ENCODE measurements around the gene METTL17.
A peak's percentile ranks its signal among the peaks of the same experiment; 100 is the strongest.
"Not testable (repeated sequence)": the region's sequence is repeated elsewhere in the genome, so short reads cannot be mapped to it uniquely, and the experiment has no call there.

METTL17 gene

DNA sequence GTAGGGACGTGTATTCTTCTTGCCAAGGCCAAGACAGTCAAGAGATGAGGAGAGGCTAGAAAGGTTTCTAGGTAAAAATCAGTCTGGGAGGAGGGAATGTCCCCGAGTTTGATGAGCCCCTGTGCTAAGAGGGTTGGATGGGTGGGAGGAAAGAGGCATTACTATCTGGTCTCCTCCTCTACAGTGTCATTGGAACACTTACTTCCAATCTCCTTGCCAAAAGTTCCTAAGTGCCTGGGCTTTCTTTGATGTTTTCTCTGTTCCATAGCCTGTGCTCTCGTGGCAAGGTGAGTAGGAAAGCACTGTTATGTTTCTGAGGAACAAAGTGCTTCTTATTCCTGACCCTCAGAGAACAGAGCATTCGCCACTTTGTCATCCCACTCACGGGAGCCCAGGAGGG, 44.9 kb downstream of the METTL17 start, which contains the start of gene RNASE13:
Gene RNASE13, minus strand, starts transcription at position 101 of the 400 bp plus-strand sequence. CDS start 519 bp downstream, outside the sequence.
- no peak for TF ChIP-seq JUND (IDR thresholded peaks at IDR 0.05; ENCODE audit: low read depth)
- in situ Hi-C loops (cut with HindIII; ENCODE audit: low pct_unique_long_range_greater_than_20kb, low sequenced_read_pairs), result no loop called here

DNA sequence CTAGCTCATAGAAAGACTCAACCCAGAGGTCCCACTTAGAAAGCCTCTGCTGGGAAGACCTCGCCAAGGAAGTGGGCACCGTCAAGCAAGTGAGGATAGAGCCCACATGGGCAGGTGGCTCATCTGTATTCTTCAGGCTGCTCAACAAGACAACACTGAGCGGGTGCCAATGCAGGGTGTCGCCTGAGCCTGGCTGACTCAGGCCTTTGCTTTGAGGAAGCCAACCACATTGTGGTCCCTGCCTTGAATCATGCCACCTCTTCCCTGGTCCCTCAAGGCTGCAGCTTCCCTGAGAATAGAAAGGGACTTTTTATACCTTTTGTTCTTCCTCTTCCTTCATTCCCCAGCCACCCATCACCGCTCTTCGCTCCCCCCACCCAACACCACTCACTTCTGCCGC, 47.0 kb downstream of the METTL17 start:
- no peak for DNase-seq (ENCODE audit: low read depth in 1 of 2, low spot score in 1 of 2)
- TF ChIP-seq JUND (IDR thresholded peaks at IDR 0.05; ENCODE audit: low read depth), result no peak
- in situ Hi-C loops (cut with HindIII; ENCODE audit: low pct_unique_long_range_greater_than_20kb, low sequenced_read_pairs), result no loop called here

More for the DNA sequence above, 44.9 kb downstream of the METTL17 start, which contains the start of gene RNASE13:
- DNase-seq (ENCODE audit: low read depth in 1 of 2, low spot score in 1 of 2), result no peak

DNA sequence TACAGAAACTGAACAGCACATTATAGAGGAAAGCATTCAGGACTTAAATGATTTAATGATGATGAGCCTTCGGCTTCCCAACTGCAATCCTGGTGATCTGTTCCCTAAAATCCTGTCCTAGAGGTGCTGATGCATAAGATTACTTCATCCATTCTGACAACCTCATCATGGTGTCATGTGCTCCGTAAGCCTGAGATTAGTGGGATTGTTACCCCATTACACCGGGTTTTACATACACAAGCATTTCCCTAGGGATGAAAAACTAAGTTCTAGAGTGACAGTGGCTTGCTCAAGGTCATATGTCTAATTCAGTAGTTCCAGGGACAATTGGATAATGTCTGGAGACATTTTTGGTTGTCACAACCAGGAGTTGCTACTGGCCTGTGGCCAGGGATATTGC, 47.4 kb downstream of the METTL17 start:
- no peak for DNase-seq (ENCODE audit: low read depth in 1 of 2, low spot score in 1 of 2)
- no peak for TF ChIP-seq JUND (IDR thresholded peaks at IDR 0.05; ENCODE audit: low read depth)
- in situ Hi-C loops (cut with HindIII; ENCODE audit: low pct_unique_long_range_greater_than_20kb, low sequenced_read_pairs), result no loop called here

DNA sequence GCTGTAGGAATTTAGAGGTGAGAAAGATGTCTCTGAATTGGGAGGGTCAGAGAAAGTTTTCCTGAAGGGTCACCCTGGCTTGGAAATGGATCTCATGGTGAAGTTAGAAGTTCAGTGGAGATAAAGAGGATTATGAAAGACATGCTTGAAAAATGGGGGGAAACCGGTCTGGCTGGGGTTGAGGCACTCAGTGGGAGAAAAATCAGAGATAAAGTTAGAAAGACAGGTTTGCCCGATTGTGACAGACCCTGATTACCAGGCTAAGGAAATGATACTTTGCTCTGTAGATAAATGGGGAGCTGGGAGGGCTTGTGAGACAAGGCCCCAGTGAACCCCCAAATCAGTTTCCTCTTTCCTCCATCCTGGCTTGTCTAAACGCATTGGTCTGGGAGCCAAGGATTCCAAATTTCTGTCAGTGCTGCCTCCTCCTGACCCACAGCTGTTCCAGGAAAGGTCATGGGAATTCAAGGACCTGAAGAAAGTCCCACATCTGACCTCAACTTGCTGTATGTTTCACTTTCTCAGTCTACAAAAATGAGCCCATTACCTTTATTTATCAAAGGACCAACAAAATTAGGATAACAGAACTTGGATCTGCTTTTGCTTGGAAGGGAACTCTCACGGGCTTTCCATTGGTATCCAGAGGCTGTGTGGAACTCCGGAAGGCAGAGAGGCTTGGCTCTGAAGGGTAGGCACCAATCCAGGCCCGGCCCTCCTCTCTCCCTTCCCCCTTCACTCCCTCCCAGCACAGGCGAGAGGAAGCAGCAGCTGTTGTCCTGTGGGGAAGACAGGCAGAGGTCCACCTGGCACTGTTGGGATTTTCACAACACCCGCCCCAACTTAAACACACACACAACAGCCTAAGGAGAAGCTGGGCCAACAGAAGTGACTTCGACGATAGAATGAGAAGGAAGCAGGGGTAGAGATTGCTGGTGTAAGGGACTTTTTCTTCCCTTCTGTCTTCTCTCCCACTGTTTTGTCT, 49.0 kb downstream of the METTL17 start:
- in situ Hi-C loops (cut with HindIII; ENCODE audit: low pct_unique_long_range_greater_than_20kb, low sequenced_read_pairs), result no loop called here
- no peak for TF ChIP-seq JUND (IDR thresholded peaks at IDR 0.05; ENCODE audit: low read depth)
- no peak for DNase-seq (ENCODE audit: low read depth in 1 of 2, low spot score in 1 of 2)

DNA sequence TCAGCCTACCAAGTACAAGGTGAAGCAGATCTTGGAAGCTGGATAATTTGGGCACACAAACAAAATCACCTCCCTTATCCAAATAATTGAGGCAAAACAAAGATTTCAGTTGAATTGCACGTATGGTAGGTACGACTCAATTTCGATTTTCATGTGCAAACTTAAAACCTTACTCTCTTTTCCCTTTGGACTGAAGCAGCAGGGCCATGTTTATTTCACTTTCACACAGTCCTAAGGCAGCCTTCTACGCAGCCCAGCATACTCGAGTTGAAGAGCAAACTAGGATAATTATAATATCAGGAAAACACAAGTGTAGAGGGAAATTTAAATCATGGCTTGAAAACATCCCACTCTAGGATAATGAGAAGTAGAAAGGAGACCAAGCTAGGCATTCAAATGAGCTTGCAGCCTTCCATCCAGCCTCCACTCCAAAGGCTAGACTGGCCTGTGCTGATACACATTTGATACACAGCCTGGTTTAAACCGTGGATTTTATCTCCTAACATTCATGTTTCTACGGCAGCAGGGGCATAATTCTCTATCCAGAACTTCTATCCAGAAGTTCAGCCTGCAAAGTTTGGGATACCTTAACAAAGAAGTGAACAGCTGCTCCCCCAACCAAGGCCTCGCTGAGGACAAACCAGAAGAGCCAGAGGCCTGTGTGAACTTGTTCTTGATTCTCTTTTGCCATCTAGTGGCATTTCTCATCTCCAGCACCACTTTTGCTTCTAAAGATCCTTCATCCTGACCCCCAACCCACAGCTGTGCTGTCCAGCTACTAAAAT, 50.0 kb downstream of the METTL17 start:
- no peak for TF ChIP-seq JUND (IDR thresholded peaks at IDR 0.05; ENCODE audit: low read depth)
- peak; percentile 47 to 79 for DNase-seq (ENCODE audit: low read depth in 1 of 2, low spot score in 1 of 2)
- in situ Hi-C loops (cut with HindIII; ENCODE audit: low pct_unique_long_range_greater_than_20kb, low sequenced_read_pairs), result no loop called here

DNA sequence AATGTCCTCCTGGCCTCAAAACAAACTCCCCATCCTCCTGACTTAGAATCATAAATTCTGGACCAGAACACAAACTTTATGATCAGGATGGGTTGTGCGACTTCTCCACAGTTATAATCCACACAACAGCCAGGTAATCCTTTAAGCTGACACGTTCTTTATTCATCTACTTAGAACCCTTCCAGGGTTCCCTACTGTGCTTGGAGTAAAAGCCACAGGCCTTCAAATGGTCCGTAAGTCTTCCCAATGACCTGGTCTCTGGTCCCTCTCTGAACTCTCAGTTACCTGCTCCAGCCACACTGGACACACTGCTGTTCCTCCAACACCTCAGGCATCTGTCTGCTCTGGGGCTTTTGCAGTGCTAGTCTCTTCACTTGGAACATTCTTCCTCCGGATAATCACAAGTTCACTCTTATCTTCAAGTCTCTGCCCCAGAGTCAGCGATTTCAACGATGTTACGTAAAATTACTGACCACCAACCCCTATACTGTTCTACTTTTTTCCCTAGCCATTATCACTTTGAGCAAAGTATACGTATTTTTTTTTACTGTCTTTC, 50.7 kb downstream of the METTL17 start:
- no peak for TF ChIP-seq JUND (IDR thresholded peaks at IDR 0.05; ENCODE audit: low read depth)
- DNase-seq (ENCODE audit: low read depth in 1 of 2, low spot score in 1 of 2), result no peak
- in situ Hi-C loops (cut with HindIII; ENCODE audit: low pct_unique_long_range_greater_than_20kb, low sequenced_read_pairs), result no loop called here

DNA sequence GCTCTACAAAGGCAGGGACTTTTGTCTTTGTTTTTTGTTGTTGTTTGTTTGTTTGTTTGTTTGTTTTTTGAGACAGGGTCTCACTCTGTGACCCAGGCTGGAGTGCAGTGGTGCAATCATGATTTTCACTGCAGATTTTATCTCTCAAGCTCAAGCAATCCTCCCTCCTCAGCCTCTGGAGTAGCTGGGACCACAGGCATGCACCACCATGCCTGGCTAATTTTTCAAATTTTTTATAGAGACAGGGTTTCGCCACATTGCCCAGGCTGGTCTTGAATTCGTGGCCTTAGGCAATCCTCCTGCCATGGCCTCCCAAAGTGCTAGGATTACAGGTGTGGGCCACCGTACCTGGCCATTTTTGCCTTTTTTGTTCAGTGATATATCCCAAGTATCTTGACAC, 51.2 kb downstream of the METTL17 start:
- DNase-seq (ENCODE audit: low read depth in 1 of 2, low spot score in 1 of 2); in situ Hi-C loops (cut with HindIII; ENCODE audit: low pct_unique_long_range_greater_than_20kb, low sequenced_read_pairs): not testable (repeated sequence)

DNA sequence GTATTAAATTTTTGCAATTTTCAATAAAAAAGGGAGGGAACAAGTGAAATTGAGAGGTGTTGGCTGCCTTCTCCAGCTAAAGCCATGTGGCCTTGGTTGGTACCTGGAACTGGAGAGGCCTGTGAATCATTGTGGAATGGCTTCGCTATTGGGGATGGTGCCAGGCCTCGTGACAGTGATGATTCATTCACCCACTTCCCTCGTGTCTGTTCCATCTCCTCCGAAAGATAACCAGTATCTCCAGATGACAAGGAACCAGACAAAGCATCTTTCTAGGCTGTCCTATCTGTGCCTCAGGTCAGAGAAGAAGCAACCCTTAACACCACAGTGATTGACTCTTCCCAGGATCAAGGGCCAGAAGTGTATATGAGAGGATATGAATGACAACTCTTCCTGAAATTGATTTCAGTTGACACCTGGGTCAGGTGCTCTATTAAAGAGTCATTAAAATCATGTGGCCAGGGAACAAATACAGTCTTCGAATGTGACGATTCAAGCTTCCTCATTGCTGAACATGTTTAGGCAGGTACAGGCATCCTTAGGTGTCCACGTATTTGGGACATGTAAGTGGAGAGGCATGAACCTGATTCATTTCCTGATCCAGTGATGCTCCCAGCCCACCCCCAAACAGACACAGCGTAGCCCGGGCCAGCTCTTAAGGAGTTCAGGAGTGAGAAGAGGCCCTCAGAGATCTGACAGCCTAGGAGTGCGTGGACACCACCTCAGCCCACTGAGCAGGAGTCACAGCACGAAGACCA, 52.1 kb downstream of the METTL17 start, which contains the start of gene RNASE7:
Gene RNASE7, plus strand, starts transcription at position 687 of the 758 bp plus-strand sequence. CDS start 631 bp downstream, outside the sequence.
- in situ Hi-C loops (cut with HindIII; ENCODE audit: low pct_unique_long_range_greater_than_20kb, low sequenced_read_pairs), result no loop called here
- no peak for DNase-seq (ENCODE audit: low read depth in 1 of 2, low spot score in 1 of 2)
- no peak for TF ChIP-seq JUND (IDR thresholded peaks at IDR 0.05; ENCODE audit: low read depth)

DNA sequence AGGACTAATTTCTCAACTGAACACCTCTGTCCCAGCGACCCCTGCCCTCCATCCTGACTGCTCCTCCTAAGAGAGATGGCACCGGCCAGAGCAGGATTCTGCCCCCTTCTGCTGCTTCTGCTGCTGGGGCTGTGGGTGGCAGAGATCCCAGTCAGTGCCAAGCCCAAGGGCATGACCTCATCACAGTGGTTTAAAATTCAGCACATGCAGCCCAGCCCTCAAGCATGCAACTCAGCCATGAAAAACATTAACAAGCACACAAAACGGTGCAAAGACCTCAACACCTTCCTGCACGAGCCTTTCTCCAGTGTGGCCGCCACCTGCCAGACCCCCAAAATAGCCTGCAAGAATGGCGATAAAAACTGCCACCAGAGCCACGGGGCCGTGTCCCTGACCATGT, 53.1 kb downstream of the METTL17 start:
- TF ChIP-seq JUND (IDR thresholded peaks at IDR 0.05; ENCODE audit: low read depth), result no peak

DNA sequence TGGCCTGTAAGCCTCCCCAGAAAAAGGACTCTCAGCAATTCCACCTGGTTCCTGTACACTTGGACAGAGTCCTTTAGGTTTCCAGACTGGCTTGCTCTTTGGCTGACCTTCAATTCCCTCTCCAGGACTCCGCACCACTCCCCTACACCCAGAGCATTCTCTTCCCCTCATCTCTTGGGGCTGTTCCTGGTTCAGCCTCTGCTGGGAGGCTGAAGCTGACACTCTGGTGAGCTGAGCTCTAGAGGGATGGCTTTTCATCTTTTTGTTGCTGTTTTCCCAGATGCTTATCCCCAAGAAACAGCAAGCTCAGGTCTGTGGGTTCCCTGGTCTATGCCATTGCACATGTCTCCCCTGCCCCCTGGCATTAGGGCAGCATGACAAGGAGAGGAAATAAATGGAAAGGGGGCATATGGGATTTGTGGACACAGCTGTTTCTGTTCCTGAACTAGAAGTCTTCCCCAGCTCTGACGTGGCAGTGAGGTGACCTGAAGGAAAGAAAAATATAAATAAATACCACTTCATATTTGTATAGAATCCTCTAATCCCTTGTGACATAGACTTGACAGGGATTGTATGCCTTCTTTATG, 53.7 kb downstream of the METTL17 start:
- TF ChIP-seq JUND (IDR thresholded peaks at IDR 0.05; ENCODE audit: low read depth), result no peak
- no peak for DNase-seq (ENCODE audit: low read depth in 1 of 2, low spot score in 1 of 2)
- in situ Hi-C loops (cut with HindIII; ENCODE audit: low pct_unique_long_range_greater_than_20kb, low sequenced_read_pairs), result no loop called here

More for the DNA sequence above, 53.1 kb downstream of the METTL17 start:
- in situ Hi-C loops (cut with HindIII; ENCODE audit: low pct_unique_long_range_greater_than_20kb, low sequenced_read_pairs), result no loop called here
- no peak for DNase-seq (ENCODE audit: low read depth in 1 of 2, low spot score in 1 of 2)

DNA sequence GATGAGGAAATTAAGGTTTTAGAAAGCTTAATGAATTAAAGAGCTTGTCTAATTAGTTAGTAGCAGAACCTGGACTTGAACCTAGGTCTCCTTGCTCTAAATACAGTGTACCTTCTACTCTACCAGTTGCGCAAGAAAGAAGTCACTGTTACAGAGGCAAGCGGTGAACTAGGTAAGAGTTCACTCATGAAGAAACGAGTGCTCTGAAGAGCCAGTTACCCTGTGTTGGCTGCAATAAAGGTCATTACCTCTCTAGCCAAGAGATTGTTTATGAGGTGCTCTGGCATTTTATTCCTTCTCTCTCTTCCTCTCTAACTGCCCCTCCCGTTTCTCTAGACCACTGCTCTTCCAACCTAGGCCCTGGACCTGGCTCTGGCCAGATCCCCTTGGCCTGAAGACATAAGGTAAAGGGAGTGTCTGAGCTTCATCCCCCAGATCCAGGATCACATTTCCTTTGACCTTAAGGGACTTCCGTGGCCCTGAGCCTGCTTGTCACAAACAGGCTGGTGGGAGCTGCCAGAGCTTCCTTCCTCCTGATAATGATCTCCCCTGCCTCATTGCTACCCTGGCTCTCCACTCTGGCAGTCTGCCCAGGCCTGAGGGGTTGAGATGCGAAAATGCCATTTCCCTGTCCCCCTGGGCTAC, 54.3 kb downstream of the METTL17 start:
- in situ Hi-C loops (cut with HindIII; ENCODE audit: low pct_unique_long_range_greater_than_20kb, low sequenced_read_pairs), result no loop called here
- no peak for DNase-seq (ENCODE audit: low read depth in 1 of 2, low spot score in 1 of 2)
- TF ChIP-seq JUND (IDR thresholded peaks at IDR 0.05; ENCODE audit: low read depth), result no peak
